ENCODE data around the gene RIN3.

RIN3 gene

GRCh38 chr14:92573761-92574498 is 60.3 kb downstream of the RIN3 start:
- in situ Hi-C loops (cut with MboI; ENCODE audit: low sequenced_read_pairs) = no loop called here

- in situ Hi-C loops (cut with MboI; ENCODE audit: low sequenced_read_pairs) = no loop called here
Measured at GRCh38 chr14:92575061-92575747, 61.6 kb downstream of the RIN3 start.

- in situ Hi-C loops (cut with MboI; ENCODE audit: low sequenced_read_pairs) = no loop called here
Measured at GRCh38 chr14:92575748-92576303, 62.2 kb downstream of the RIN3 start.

DNA sequence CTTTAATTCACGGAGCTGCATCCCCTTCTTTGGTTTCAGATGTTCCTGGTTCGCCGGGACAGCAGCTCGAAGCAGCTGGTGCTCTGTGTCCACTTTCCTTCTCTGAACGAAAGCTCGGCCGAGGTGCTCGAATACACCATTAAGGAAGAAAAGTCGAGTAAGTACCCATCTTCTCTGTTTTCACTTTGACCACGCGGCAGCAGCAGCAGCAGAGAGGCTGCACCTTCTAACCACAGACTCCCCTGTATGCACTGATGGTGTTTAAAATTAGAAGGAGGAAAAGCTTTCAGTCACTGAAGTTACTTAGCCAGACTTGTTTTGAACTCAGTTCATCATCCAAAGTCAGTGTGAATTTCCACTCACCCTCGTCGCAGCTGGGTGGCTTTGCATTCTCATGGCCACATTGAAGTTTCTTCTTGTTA is 63.8 kb downstream of the RIN3 start:
- in situ Hi-C loops (cut with MboI; ENCODE audit: low sequenced_read_pairs) = no loop called here

DNA sequence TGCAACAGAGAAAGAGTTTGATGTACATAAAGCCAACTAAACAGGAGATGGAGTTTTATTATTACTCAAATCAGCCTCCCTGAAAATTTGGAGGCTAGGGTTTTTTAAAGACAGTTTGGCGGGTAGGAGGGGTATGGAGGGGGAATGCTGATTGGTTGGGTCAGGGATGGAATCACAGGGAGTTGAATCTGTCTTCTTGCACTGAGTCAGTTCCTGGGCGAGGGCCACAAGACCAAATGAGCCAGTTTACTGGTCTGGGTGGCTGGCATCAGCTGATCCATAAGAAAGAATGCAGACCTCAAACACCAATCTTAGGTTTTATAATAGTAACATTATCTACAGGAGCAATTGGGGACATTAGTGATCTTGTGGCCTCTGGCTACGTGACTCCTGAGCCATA is 64.9 kb downstream of the RIN3 start:
- in situ Hi-C loops (cut with MboI; ENCODE audit: low sequenced_read_pairs) = no loop called here

- in situ Hi-C loops (cut with MboI; ENCODE audit: low sequenced_read_pairs) = no loop called here
Measured at GRCh38 chr14:92579244-92579936, 65.8 kb downstream of the RIN3 start.

GRCh38 chr14:92581206-92581605 is 67.6 kb downstream of the RIN3 start:
- in situ Hi-C loops (cut with MboI; ENCODE audit: low sequenced_read_pairs) = no loop called here

- in situ Hi-C loops (cut with MboI; ENCODE audit: low sequenced_read_pairs) = no loop called here
Measured at GRCh38 chr14:92581966-92582566, 68.5 kb downstream of the RIN3 start.

- in situ Hi-C loops (cut with MboI; ENCODE audit: low sequenced_read_pairs) = no loop called here
Measured at GRCh38 chr14:92582706-92583452, 69.3 kb downstream of the RIN3 start.

DNA sequence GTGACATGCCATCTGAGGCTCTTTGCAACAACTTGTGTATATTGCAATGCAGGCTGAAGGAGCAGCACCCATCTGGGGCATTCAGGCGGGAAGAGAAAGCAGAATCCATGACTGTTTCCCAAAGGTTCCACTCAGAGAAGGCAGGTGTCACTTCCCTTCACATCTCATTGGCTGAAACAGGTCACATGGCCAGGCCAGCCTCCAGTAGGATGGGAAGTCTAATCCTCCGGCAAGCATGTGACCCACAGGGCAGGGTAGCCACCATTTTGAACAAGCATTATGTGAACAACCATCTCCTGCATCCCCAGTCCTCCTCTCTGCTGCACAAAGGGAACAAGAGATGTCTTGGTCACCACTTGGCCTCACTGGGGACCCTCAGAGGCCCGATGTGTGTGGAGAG is 70.6 kb downstream of the RIN3 start:
- in situ Hi-C loops (cut with MboI; ENCODE audit: low sequenced_read_pairs) = no loop called here

DNA sequence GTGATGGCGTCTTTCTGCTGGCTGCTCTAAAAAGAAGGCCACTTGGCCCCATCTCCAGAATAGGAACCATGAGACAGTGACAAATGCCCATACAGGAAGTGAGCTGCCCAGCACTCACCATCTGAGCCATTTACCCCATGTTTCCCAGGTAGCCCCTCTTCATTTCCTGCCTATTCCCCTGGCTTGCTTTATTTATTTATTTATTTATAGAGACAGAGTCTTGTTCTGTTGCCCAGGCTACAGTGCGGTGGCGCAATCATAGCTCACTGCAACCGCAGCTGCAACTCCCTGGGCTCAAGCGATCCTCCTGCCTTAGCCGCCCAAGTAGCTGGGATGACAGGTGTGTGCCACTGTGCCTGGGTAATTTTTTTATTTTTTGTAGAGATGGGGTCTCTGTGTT is 71.2 kb downstream of the RIN3 start:
- in situ Hi-C loops (cut with MboI; ENCODE audit: low sequenced_read_pairs) = no loop called here

DNA sequence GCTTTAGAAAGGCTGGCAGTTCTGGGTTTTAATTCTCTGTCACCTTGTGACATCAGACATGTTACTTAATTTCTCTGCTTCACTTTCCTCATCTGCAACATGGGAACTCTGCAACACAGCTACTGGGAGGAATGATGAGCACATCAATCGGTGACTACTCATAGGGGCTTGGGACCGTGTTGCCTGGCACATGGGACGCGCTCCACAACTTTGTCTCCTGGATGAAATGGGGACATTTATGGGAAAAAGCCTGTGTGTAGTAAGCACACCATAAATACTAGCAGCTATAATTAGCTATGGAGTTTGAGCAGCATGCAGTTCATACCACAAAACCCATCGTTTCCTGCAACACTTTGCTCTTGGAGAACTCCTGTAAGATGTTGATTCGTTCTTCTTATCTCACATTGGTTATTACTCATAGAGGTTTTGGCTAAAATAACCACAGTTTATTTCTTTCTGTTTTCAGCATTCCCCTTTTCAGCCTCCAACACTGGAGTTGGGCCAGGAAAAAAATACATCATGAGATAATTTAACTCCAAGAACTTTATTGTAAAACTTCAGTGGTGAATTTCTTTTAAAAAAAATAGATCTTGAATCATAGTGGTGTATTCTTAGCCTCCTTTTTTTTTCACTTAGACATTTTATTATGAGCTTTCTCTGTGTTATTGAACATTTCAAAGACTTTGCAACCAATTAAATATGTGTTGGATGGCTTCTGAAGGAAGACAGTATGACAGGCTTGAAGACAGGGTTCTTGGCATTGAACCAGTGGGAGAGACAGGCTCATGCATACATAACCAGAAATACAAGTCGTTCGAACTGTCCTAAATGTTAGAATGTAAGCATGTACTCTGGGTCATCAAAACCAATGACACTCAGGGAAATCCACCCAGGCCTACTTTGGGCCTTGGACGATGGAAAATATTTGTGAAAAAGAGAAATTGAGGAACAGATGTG is 72.7 kb downstream of the RIN3 start:
- in situ Hi-C loops (cut with MboI; ENCODE audit: low sequenced_read_pairs) = no loop called here

DNA sequence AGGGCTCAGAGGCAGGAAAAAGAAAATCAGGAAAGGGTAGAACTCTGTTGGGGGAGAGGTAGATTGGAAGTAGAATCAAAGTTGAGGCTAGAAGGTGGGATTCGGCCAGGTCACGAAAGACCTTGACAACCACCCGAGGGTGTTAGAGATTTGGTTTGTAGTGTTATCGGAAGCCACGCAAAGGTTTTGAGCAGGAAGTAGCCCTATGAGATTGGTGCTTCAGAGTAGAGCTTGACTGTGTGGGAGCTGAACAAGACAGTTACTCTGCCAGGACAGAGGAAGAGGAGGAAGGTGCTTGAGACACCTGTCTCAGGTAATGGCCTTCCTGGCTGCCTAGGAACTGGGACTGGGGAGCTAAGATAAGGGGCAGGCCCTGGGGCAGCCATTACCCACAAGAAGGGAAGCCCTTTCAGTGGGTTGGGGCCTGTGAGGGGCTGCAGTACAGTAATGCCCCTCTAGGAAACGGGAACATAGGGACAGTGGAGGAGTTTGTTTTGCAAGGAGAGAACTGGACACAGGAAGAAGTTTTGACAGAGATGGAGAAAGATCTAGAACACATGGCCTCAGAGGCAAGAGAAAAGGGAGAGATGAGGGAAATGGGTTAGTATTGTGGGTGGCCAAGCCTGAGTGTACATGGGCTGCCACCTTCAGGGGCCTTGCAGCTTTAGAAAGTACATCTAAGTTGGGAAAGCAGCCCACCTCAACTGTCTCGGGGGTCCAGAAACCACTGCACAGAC is 73.5 kb downstream of the RIN3 start:
- in situ Hi-C loops (cut with MboI; ENCODE audit: low sequenced_read_pairs) = no loop called here

DNA sequence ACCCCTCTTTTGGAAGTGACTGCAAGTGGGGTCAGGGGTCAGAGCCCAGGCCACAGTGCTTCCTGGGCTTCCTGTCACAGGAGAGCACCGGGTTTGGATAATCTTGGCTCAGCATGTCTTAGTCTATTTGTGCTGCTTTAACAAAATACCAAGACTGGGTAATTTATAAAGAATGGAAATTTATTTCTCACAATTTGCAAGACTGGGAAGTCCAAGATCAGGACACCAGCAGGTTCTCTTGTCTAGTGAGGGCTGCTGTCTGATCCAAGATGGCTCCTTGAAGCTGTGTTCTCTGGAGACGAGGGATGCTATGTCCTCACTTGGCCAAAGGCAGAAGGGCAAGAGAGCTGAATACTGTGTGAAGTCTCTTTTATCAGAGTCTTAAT is 74.1 kb downstream of the RIN3 start:
- in situ Hi-C loops (cut with MboI; ENCODE audit: low sequenced_read_pairs) = no loop called here

- in situ Hi-C loops (cut with MboI; ENCODE audit: low sequenced_read_pairs) = no loop called here
Measured at GRCh38 chr14:92589213-92589852, 75.8 kb downstream of the RIN3 start.

DNA sequence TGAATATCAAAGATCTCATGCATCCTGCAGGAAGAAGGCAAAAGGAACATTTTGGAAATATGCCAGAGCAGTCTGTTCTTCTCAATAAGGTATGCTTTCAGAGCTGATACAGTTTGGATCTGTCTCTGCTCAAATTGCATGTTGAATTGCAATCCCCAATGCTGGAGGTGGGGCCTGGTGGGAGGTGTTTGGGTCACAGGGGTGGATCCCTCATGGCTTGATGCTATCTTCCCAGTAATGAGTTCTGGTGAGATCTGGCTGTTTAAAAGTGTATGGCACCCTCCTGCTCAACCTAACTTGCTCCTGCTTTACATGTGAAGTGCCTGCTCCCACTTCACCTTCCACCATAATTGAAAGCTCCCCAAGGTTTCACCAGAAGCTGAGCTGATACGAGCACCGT is 76.6 kb downstream of the RIN3 start:
- in situ Hi-C loops (cut with MboI; ENCODE audit: low sequenced_read_pairs) = no loop called here

DNA sequence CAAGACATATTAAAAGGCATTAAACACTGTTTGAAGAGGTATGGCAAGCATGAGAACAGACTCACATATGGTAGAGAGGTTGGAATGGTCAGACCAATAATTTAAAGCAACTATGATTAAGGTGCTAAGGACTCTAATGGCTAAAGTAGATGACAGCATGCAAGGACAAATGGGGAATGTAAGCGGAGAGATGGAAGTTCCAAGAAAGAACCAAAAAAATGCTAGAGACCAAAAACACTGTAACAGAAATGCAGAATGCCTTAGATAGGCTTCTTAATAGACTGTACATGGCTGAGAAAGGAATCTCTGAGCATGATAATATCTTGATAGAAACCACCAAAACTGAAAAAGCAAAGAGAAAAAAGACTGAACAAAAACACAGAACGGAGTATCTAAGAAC is 77.4 kb downstream of the RIN3 start:
- in situ Hi-C loops (cut with MboI; ENCODE audit: low sequenced_read_pairs) = no loop called here

DNA sequence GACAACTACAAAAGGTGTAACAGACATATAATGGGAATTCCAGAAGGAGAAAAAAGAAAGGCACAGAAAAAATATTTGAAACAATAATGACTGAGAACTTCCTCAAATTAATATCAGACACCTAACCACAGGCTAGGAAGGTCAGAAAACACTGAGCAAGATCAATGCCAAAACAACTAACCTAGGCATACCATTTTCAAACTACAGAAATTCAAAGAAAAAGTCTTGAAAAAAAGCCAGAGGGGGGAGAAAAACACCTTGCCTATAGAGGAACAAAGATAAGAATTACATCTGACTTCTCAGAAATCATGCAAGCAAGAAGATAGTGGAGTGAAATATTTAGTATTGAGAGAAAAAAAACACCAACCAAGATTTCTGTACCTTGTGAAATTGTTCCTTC is 77.8 kb downstream of the RIN3 start:
- in situ Hi-C loops (cut with MboI; ENCODE audit: low sequenced_read_pairs) = no loop called here

All from HL-60/S4 treated with phorbol 12-myristate 13-acetate at 8.2 ng/mL for 4 days and 3 days (cell line).